Stimulated activated CD4-positive, alpha-beta T cell treated with anti-CD3 and anti-CD28 coated beads, Interleukin-1b, Interleukin-23, amount 100 ng/mL, for 48 hours (primary cell): ENCODE measurements around the gene KIAA0319L.
A peak's percentile ranks its signal among the peaks of the same experiment; 100 is the strongest.

ENCODE experiments used
- DNase-seq: peaks from one replicate; pipeline ENCODE4 v3.0.0-alpha.2; 2020

KIAA0319L gene

GRCh38 chr1:35561972-35562680 is 4.9 kb upstream of the KIAA0319L start:
- no peak for DNase-seq

GRCh38 chr1:35561297-35561971 is 4.2 kb upstream of the KIAA0319L start:
- DNase-seq = no peak

- no peak for DNase-seq
Measured at GRCh38 chr1:35560256-35561225, 3.3 kb upstream of the KIAA0319L start.

- DNase-seq = no peak
Measured at GRCh38 chr1:35559317-35559944, 2.2 kb upstream of the KIAA0319L start.

DNA sequence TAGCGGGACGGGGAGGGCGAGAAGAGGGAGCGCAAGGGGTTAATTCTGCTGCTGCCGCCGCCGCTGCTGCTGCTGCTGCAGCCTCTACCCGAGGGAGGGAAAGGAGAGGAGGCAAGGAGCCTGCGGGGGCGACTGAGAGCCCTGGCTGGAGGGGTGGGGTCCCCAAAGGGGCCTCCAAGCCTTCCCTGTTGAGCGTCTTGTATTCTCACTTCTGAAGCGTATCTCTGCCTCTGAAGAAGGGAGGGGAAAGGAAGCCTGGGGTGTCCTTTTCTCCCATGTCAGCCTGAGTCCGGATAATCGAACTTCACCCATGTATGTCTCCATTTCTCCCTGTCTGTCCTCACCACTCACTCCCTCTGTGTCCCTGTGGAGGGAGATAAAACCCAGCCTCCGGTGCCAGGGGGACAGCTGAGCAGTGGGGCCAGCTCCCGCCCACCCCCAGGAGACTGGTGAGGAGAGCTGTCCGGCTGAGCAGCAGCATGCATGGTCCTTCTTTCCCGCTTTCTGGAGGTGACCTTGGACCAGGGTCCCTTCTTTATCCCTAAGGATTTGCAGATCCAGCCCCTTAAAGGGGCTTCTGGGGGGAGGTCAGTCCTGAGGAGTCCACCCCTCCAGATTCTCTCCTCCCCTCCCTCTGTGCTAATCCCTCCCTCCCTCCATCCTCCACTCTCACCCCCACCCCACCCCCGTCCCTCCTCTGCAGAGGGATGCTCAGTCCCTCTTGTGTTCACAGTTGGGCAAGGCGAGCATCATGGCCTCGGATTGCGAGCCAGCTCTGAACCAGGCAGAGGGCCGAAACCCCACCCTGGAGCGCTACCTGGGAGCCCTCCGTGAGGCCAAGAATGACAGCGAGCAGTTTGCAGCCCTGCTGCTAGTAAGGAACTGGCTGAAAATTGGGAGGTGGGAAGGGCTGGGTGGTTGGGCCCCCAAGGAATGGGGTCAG is 1.4 kb upstream of the KIAA0319L start:
- DNase-seq = no peak

DNA sequence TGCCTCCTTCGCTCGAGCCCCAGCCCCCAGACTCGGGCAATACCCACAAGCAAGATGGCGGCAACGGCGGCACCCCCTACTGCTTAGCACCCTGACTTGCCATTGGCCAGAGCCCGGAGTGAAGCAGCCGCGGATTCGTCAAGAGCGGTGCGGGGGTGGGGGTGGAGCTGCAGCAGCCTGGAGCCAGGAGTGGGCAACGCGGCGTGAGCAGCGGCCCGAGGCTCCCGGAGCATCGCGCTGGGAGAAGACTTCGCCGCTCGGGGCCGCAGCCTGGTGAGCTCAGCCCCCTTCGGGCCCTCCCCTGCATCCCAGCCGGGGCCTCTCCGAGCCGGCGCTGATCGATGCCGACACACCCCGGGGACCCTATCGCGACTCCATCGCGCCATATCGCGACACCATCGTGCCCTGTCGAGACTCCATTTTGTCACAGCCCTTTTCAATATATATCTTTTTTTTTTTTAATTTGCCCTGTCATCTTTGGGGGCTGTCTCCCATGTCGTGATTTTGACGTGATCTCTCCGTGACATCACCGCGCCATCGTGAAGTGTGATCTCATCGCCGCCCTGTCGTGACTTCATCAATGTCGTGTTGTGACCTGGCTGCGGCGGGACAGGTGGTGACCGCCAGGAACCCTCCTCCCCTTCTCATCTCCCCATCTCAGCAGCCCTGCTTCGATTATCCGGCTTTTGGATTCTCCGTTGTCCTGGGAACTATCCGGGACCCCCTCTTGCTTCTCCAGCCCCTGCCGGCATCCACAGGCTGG is 589 bp upstream of the KIAA0319L start, which contains the start of gene NCDN:
NCDN (plus strand) TSS at position 189 of the 763 bp plus-strand sequence; CDS start at position 581, 392 bp downstream.
- peak; percentile 98 for DNase-seq

DNA sequence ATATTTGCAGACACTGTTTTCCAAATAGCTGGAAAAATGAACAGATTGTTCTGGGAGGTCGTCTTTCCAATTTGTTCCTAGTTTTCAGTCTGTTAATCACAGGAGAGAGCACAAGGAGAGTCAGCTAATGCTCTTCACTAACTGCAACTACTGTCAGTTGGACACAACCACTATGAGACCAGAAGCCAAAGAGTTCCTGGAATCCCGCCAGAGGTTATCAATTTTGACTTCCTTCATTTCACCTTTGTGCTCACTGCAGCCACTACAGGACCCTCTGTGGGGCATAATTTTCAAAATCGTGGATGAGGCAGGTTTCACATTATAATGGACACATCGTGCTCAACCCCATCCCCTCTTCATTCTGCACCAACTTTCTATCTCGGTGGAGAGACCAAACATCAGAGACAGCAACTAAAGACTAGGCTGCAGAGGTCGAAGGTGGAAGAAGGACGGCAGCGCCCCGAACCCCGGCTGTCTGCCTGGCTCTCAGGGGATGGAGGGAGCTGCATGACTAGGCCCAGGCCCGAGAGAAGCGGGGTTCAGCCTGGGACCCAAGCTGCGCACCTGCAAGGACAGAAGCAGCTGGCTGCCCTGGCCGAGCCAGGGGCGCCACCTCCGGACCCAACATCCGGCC is 602 bp downstream of the KIAA0319L start:
- no peak for DNase-seq

GRCh38 chr1:35555601-35556477 is 1.4 kb downstream of the KIAA0319L start:
- no peak for DNase-seq

- no peak for DNase-seq
Measured at GRCh38 chr1:35555212-35555584, 2.0 kb downstream of the KIAA0319L start.

- no peak for DNase-seq
Measured at GRCh38 chr1:35554266-35555211, 2.7 kb downstream of the KIAA0319L start.

DNA sequence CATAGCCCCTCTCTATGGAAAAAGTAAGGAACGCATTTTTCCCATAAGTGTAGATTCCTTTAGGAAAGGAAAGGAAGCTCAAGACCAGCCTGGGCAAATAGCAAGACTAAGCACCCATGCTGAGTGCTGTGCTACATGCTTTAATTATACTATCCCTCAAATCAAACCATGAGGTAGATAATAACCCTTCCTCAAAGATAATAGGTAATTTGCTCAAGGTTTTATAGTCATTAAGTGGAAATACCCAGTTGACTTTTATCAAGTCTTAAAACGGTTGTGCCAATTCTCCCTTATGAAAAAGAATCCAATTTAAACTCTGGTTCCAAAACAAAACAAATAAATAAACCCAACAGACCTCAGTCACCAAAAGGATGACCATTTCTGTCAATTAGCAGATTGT is 3.4 kb downstream of the KIAA0319L start:
- DNase-seq = no peak

GRCh38 chr1:35546614-35547013 is 10.6 kb downstream of the KIAA0319L start:
- DNase-seq = no peak

DNA sequence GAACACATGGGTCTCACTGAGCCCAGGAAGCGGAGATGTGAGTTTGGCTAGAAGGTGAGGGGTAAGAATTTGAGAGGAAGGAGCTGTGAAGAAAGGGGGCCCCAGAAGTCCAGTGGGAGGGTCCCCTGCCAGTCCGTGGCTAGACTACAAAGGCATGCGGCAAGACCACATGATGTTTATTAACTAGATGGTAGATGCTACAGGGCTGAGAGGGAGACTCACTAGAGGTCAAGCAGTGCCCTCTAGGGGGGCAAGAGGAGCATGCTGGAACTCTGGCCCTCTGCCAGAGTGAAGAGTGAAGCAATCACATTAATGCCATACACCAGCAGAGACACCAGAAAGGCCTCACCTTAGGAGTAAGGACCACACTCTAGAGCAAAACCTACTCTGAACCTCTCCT is 12.2 kb downstream of the KIAA0319L start:
- no peak for DNase-seq

DNA sequence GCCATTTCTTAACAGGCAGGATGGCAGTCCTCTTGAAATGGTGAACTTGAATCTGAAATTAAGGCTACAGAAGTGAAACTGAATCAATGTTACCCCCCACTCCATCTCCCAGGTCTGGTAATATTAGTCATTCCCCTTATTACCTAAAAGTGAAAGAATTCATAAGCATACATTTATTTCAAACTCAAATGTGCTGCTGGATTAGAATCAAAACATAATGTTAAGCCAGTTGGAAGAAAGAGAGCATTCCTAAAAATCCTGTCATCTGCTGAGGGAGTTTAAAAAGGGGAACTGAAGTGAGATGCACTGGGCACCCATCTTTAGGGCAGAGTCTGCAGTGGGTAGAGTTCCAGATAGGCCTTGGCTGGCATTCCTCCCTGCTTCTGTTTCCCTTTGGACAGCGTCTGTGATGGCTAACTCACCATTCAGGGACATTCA is 17.4 kb downstream of the KIAA0319L start:
- no peak for DNase-seq

GRCh38 chr1:35539073-35539823 is 18.0 kb downstream of the KIAA0319L start:
- no peak for DNase-seq

GRCh38 chr1:35537806-35538205 is 19.4 kb downstream of the KIAA0319L start:
- no peak for DNase-seq

- DNase-seq = no peak
Measured at GRCh38 chr1:35536556-35537162, 20.5 kb downstream of the KIAA0319L start.
